HCT116 (cell line): ENCODE data around the gene HACE1. TPM values are rescaled to one million over a fixed set of nuclear protein-coding genes. Genes with fewer than 3 reads are reported as not detected.

ENCODE experiments used
- ATAC-seq: fragments of 200-7000 bp; cut with Tn5 transposase; 2 replicates; pipeline ENCODE4 v1.9.1; 2020; ENCODE audit warnings: mild to moderate bottlenecking, moderate library complexity
- BruUV-seq: library from RNA; stranded (reverse); fragments of 400-500 nt; replicated peaks from 2 replicates; lab custom pipeline; 2021; lab: Mats Ljungman, UMichigan
- CTCF ChIA-PET: fragments of 300-600 bp; sonication (Branson Sonifier 250); formaldehyde crosslinking; loops from one replicate; lab custom pipeline; 2021; ENCODE audit warnings: antibody characterized with exemption; lab: Charles Lee
- POLR2A ChIA-PET: fragments of 300-600, 350-600 bp; sonication (Branson Sonifier 250); formaldehyde crosslinking; loops from one replicate; lab custom pipeline; 2021; ENCODE audit warnings: antibody characterized with exemption; lab: Charles Lee
- RAD21 ChIA-PET, 2 experiments: fragments of 300-600 bp; sonication (Branson Sonifier 250); formaldehyde crosslinking; loops; one replicate each; lab custom pipeline; 2023; ENCODE audit warnings: low total read pairs in 2 of 2; ENCODE audit not compliant: uncharacterized antibody in 2 of 2, unreplicated experiment in 2 of 2, low non-redundant PET in 1 of 2; lab: Charles Lee
- DNase-seq: peaks from one replicate; pipeline ENCODE4 v3.0.0-alpha.2; 2010; ENCODE audit warnings: low read depth, low spot score
- H2AFZ ChIP-seq: fragments of 200-600 bp; shearing (Covaris generic), sonication (generic); 2 replicates; pipeline ENCODE4 v1.6.1; 2017; ENCODE audit warnings: low read depth, mixed run types, mixed read lengths, antibody characterized with exemption, low read length; ENCODE audit not compliant: poor library complexity, severe bottlenecking
- H3K27ac ChIP-seq: 2 replicates; pipeline ENCODE4 v1.5.1; 2012; ENCODE audit warnings: low read depth, low read length
- H3K27me3 ChIP-seq: fragments of 200-600 bp; sonication (generic); 2 replicates; pipeline ENCODE4 v1.6.1; 2016; ENCODE audit warnings: mixed run types, low read length, mixed read lengths; ENCODE audit not compliant: insufficient read depth
- H3K36me3 ChIP-seq, 2 experiments: fragments of 200-500 bp in 1 of 2; fragments of 200-600 bp in 1 of 2; sonication (Bioruptor generic) in 1 of 2; sonication (generic) in 1 of 2; 2 replicates each; pipeline versions ENCODE4 v1.5.1 to v1.6.1; 2014 to 2016; ENCODE audit warnings: low read length in 2 of 2, inconsistent platforms in 1 of 2, mixed read lengths in 1 of 2, mixed run types in 1 of 2; ENCODE audit not compliant: insufficient read depth in 2 of 2, control insufficient read depth in 1 of 2
- H3K4me1 ChIP-seq, 2 experiments: fragments of 200-600 bp in 1 of 2; sonication (generic) in 1 of 2; 2 replicates each; pipeline versions ENCODE4 v1.5.1 to v1.6.1; 2012 to 2017; ENCODE audit warnings: low read length in 2 of 2, inconsistent platforms in 1 of 2, mild to moderate bottlenecking in 1 of 2, mixed read lengths in 1 of 2, mixed run types in 1 of 2, moderate library complexity in 1 of 2; ENCODE audit not compliant: insufficient read depth in 2 of 2, control insufficient read depth in 1 of 2
- H3K4me2 ChIP-seq: fragments of 200-600 bp; sonication (generic); 2 replicates; pipeline ENCODE4 v1.6.1; 2017; ENCODE audit warnings: mixed run types, low read length, mixed read lengths
- H3K4me3 ChIP-seq, 2 experiments: fragments of 200-600 bp in 1 of 2; sonication (generic) in 1 of 2; replicated peaks in 1 of 2; 2 replicates each; pipeline ENCODE4 v1.5.1; 2011 to 2016; ENCODE audit warnings: low read length in 2 of 2, control low read depth in 1 of 2, low read depth in 1 of 2, mild to moderate bottlenecking in 1 of 2, mixed read lengths in 1 of 2, mixed run types in 1 of 2
- H3K79me2 ChIP-seq: fragments of 200-600 bp; sonication (generic); 2 replicates; pipeline ENCODE4 v1.6.1; 2017; ENCODE audit warnings: mild to moderate bottlenecking, mixed run types, low read length, moderate library complexity, mixed read lengths; ENCODE audit not compliant: insufficient read depth
- H3K9ac ChIP-seq: fragments of 200-600 bp; sonication (generic); 2 replicates; pipeline ENCODE4 v1.6.1; 2016; ENCODE audit warnings: low read length, mixed read lengths
- H3K9me2 ChIP-seq: fragments of 200-600 bp; sonication (generic), shearing (Covaris generic); 2 replicates; pipeline ENCODE4 v1.6.1; 2017; ENCODE audit warnings: mixed run types, mild to moderate bottlenecking, moderate library complexity; ENCODE audit not compliant: insufficient read depth
- H3K9me3 ChIP-seq, 2 experiments: fragments of 200-500 bp in 1 of 2; fragments of 200-600 bp in 1 of 2; sonication (Bioruptor generic) in 1 of 2; sonication (generic) in 1 of 2; 2 replicates each; pipeline ENCODE4 v1.6.1; 2014 to 2017; ENCODE audit warnings: low read length in 2 of 2, mixed read lengths in 2 of 2, inconsistent platforms in 1 of 2, low read depth in 1 of 2, mild to moderate bottlenecking in 1 of 2, mixed run types in 1 of 2, moderate library complexity in 1 of 2; ENCODE audit not compliant: control insufficient read depth in 1 of 2, insufficient read depth in 1 of 2
- H4K20me1 ChIP-seq: fragments of 200-600 bp; sonication (generic), shearing (Covaris generic); 2 replicates; pipeline ENCODE4 v1.6.1; 2017; ENCODE audit warnings: mixed run types, mild to moderate bottlenecking, moderate library complexity; ENCODE audit not compliant: insufficient read depth
- ATF3 ChIP-seq: IDR thresholded peaks from 2 replicates; pipeline ENCODE4 v1.6.1; 2012
- CTCF ChIP-seq, 3 experiments: fragments of 200-600 bp in 1 of 3; sonication (generic) in 1 of 3; IDR thresholded peaks in 2 of 3; conservative IDR thresholded peaks in 1 of 3; 2 replicates each; pipeline ENCODE4 v1.5.1; 2012 to 2017; ENCODE audit warnings: low read depth in 2 of 3, low read length in 2 of 3, antibody characterized with exemption in 1 of 3, borderline replicate concordance in 1 of 3, control low read depth in 1 of 3, mild to moderate bottlenecking in 1 of 3, mixed read lengths in 1 of 3, mixed run types in 1 of 3, moderate library complexity in 1 of 3; ENCODE audit not compliant: insufficient read depth in 1 of 3
- EGR1 ChIP-seq: IDR thresholded peaks from 2 replicates; pipeline ENCODE4 v1.6.1; 2012; ENCODE audit warnings: low read depth
- ELF1 ChIP-seq: IDR thresholded peaks from 2 replicates; pipeline ENCODE4 v1.6.1; 2012; ENCODE audit warnings: low read depth, borderline replicate concordance
- EZH2phosphoT487 ChIP-seq: fragments of 200-600 bp; IDR thresholded peaks from 2 replicates; pipeline ENCODE4 v1.6.1; 2018; ENCODE audit warnings: antibody characterized with exemption, borderline replicate concordance
- FOSL1 ChIP-seq: IDR thresholded peaks from 2 replicates; pipeline ENCODE4 v1.6.1; 2012; ENCODE audit warnings: low read depth
- JUND ChIP-seq: IDR thresholded peaks from 2 replicates; pipeline ENCODE4 v1.6.1; 2012
- POLR2A ChIP-seq: IDR thresholded peaks from 2 replicates; pipeline ENCODE4 v1.7.0; 2011; ENCODE audit warnings: borderline replicate concordance; ENCODE audit not compliant: insufficient read depth, insufficient read length; ENCODE audit errors: extremely low read depth
- POLR2AphosphoS5 ChIP-seq: IDR thresholded peaks from 2 replicates; pipeline ENCODE4 v1.6.1; 2011; ENCODE audit warnings: mild to moderate bottlenecking, low read depth, low read length, moderate library complexity
- RAD21 ChIP-seq: IDR thresholded peaks from 2 replicates; pipeline ENCODE4 v1.6.1; 2012; ENCODE audit warnings: low read depth, mild to moderate bottlenecking
- SP1 ChIP-seq: IDR thresholded peaks from 2 replicates; pipeline ENCODE4 v1.6.1; 2012; ENCODE audit warnings: low read depth
- SRF ChIP-seq: IDR thresholded peaks from 2 replicates; pipeline ENCODE4 v1.6.1; 2012; ENCODE audit warnings: low read depth
- TCF7L2 ChIP-seq: IDR thresholded peaks from 2 replicates; pipeline ENCODE4 v1.7.0; 2011; ENCODE audit warnings: borderline replicate concordance, inconsistent platforms; ENCODE audit not compliant: insufficient read depth, insufficient read length; ENCODE audit errors: extremely low read depth
- YY1 ChIP-seq: IDR thresholded peaks from 2 replicates; pipeline ENCODE4 v1.6.1; 2011; ENCODE audit warnings: low read length, low read depth, moderate library complexity, mild to moderate bottlenecking; ENCODE audit not compliant: insufficient replicate concordance; ENCODE audit errors: extremely low read depth
- ZFX ChIP-seq: fragments of 450-650 bp; IDR thresholded peaks from 2 replicates; pipeline ENCODE4 v1.6.1; 2017
- intact Hi-C: fragments of 100-400 bp; cut with micrococcal nuclease; formaldehyde crosslinking; loops from 2 replicates; pipeline ENCODE4 v1.10.0; 2022
- total RNA-seq: library from RNA; stranded (reverse); gene quantifications from one replicate; pipeline ENCODE4 v1.2.1, GENCODE V29; 2021; ENCODE audit not compliant: unreplicated experiment

HACE1 gene
- total RNA-seq, 1 experiment from 2014 or later: 10.9 TPM

GRCh38 chr6:104885518-104886043 lies 25.9 kb upstream of the HACE1 start:
- ChIA-PET CTCF (no interaction called here), RAD21 (no interaction called here), POLR2A (no interaction called here)
- intact Hi-C loops: no loop called here
- H3K27ac ChIP-seq: no peak overlapping the region
- DNase-seq (no peak), ATAC-seq (no peak)
- no peaks in the 10 kb centered on the region for H3K27me3 ChIP-seq
- H3K9me3 ChIP-seq: peaks cover 0 to 5% of the 10 kb centered on the region in 2 experiments; a peak in 1 of 4 replicates
- no peaks in the 10 kb centered on the region for H3K9me2 ChIP-seq
- H3K9ac ChIP-seq: no peak overlapping the region
- H2AFZ ChIP-seq: no peak overlapping the region
- no peak overlapping the region for H3K4me3 ChIP-seq
- H3K79me2 ChIP-seq: no peaks in the 10 kb centered on the region
- no peaks in the 10 kb centered on the region for H3K36me3 ChIP-seq
- no TSS peak for BruUV-seq
- TF ChIP-seq JUND: no peak
- TF ChIP-seq SRF: no peak
- no peak for TF ChIP-seq POLR2AphosphoS5
- no peak for TF ChIP-seq ZFX
- no peak for TF ChIP-seq TCF7L2
- no peak for TF ChIP-seq EGR1
- no peak for TF ChIP-seq RAD21
- TF ChIP-seq ELF1: no peak
- no peak for TF ChIP-seq SP1
- TF ChIP-seq POLR2A: no peak
- no peak for TF ChIP-seq EZH2phosphoT487
- no peak for TF ChIP-seq FOSL1
- TF ChIP-seq CTCF (IDR thresholded peaks at IDR 0.05 in 2 of 3, conservative IDR thresholded peaks at IDR 0.05 in 1 of 3; ENCODE audit: borderline replicate concordance in 1 of 3, insufficient read depth in 1 of 3, low read depth in 2 of 3, low read length in 2 of 3): no peak
- no peak for TF ChIP-seq YY1
- no peak for TF ChIP-seq ATF3
- H3K4me1 ChIP-seq: no peaks in the 10 kb centered on the region
- no peak overlapping the region for H3K4me2 ChIP-seq
- no peaks in the 10 kb centered on the region for H4K20me1 ChIP-seq
